B cell (primary cell): ENCODE measurements around the gene CFD.

Source experiments
- CTCF ChIP-seq: fragments of 200-600 bp; IDR thresholded peaks from one replicate; pipeline ENCODE4 v1.8.0; 2022; ENCODE audit warnings: antibody characterized with exemption, mild to moderate bottlenecking
- EZH2 ChIP-seq: IDR thresholded peaks from 2 replicates; pipeline ENCODE4 v1.6.1; 2012; ENCODE audit warnings: borderline replicate concordance, low read depth, mild to moderate bottlenecking, moderate library complexity, low read length; ENCODE audit not compliant: insufficient read depth, poor library complexity, severe bottlenecking

GRCh38 chr19:843180-843835 lies 16.2 kb upstream of the CFD start:
- TF ChIP-seq CTCF, result no peak
- TF ChIP-seq EZH2, result no peak
